Measurements from ENCODE around the gene CACNB3. TPM values are rescaled to one million over a fixed set of nuclear protein-coding genes. Genes with fewer than 3 reads are reported as not detected.

The CACNB3 gene
- total RNA-seq, 1 experiment from 2014 or later = 9.1 TPM

- peak; percentile 67 for DNase-seq (ENCODE audit: low read depth)
Observed at GRCh38 chr12:48788854-48789775, 29.2 kb upstream of the CACNB3 start, which contains the start of gene ADCY6. ADCY6 (minus strand) TSS chr12:48789089; CDS start chr12:48783434, 5,655 bp downstream.

GRCh38 chr12:48789858-48790326 lies 28.4 kb upstream of the CACNB3 start:
- no peak for DNase-seq (ENCODE audit: low read depth)

DNA sequence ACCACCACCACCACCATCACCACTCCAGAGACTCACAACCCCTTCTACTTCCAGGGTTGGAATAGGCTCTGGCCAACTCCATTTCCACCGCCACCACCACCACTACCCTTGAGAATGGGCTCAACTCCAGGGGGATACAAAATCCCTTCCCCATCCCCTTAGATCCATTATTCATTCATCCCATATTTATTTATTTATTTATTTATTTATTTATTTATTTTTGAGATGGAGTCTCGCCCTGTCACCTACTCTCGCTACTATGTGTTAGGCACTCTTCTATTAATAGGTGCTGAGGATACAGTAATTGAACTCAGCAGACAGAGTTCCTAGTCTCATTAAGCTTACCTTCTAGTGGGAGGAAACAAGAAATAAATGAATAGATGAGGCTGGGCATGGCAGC lies 24.6 kb upstream of the CACNB3 start:
- no peak for DNase-seq (ENCODE audit: low read depth)

GRCh38 chr12:48794870-48795269 lies 23.4 kb upstream of the CACNB3 start:
- DNase-seq (ENCODE audit: low read depth) = peak; percentile 35

GRCh38 chr12:48795550-48796455 lies 22.5 kb upstream of the CACNB3 start:
- peak; percentile 79 for DNase-seq (ENCODE audit: low read depth)

- peak; percentile 53 for DNase-seq (ENCODE audit: low read depth)
Observed at GRCh38 chr12:48796976-48797375, 21.3 kb upstream of the CACNB3 start.

DNA sequence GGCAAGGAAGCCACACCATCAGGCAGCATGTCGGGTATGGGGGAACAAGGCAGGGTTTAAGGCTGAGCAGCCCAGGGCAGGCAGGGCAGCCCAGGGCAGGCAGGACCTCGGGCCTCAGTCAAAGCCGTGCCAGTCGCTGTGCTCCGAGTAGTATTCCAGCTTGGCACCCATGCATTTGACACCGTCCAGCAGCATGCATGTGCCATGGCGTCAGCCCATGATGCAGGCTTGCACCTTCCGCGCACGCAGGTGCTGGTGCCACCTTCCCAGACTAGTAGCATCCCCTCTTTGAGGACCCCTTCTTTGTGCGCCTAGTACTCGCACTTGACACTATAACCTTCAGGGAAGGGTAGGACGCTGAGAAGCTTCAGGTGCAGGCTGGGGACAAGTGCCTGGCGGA lies 17.8 kb upstream of the CACNB3 start:
- no peak for DNase-seq (ENCODE audit: low read depth)

DNA sequence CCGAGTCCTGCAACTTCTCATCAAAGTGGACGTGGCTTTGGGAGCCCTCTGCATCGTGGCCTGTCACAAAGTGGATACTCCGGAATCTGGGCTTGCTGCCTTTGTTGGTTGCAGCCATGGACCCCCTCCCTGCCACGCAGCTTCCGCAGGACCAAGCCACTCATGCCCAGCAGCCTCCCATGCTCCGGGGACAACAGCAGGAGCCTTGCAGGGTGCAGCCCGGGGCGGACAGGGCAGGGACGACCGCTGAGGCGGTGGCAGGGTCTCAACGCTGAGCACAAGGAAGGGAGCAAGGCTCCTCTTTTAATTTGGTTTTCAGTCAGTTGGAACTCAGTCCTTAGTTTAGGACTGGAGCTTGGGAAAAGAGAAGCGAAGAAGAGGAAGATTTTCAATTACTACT lies 17.3 kb upstream of the CACNB3 start:
- no peak for DNase-seq (ENCODE audit: low read depth)

- DNase-seq (ENCODE audit: low read depth) = no peak
Observed at GRCh38 chr12:48803675-48804074, 14.6 kb upstream of the CACNB3 start.

DNA sequence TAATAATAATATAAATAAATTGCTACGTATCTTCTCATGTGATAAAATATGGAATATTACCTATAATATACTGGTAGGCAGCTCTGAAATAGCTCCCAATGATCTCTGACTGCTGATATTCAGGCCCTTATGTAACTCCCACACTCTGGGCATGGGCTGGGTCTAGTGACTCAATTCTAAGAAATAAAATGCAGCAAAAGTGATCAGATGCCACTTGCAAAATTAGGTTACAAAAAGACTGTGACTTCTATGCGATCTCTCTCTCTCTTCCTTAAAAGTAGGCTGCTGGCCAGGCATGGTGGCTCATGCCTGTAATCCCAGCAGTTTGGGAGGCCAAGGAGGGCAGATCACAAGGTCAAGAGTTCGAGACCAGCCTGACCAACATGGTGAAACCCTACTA lies 10.3 kb upstream of the CACNB3 start:
- no peak for DNase-seq (ENCODE audit: low read depth)

DNA sequence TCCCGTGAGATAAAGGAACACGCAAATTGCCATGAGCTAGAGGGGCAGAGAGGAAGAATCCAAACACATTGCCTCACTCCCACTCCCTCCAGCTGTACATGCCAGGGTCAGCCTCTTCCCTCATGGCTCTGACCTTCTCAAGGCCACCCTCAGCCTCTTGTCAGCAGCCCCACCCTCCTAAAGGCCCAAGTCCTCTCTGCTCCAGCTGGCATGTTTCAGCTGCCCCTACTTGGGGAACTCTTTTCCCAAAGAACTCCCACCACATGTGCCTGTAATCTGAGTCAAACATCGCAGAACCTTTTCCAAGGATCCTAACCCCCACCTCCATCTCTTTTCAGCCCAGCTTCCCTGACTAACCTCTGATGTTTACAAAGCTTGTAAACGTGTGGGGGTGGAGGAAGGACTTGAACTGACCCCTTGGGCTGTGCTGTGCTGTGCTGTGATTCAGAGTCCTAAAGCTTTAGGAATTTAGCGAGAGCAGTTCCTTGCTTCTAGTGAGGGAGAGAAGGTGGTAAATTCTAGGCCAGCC lies 7.3 kb upstream of the CACNB3 start:
- DNase-seq (ENCODE audit: low read depth) = peak; percentile 68

DNA sequence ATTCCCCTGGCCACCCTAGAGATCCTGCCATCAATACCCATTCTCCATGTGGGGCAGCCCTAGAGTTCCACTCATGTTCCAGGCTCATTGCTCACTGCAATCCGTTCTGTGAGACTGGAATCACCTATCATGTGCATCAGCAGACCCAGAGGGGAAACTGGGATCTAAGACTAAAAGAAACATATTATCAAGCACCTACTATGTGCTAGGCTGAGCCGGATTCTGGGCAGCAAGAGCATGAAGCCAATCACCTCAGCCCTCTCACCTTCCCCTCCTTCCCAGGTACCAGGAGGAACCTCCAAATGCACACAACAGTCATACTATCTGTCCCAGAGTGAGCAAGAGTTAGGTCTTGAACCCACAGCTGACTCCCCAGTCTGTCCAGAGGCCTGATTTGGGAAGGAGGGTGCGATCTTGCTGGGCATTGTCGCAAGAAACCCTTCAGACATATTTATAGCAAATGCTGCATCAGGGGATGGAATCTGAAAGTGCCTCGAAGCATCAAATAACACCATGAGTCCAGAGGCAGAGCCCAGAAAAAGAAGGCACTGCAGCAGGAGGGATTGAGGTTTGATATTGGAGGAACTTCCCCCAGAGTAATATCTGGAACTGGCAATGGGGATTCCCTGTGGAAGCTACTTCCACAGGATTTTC lies 6.7 kb upstream of the CACNB3 start:
- DNase-seq (ENCODE audit: low read depth) = no peak

- no peak for DNase-seq (ENCODE audit: low read depth)
Observed at GRCh38 chr12:48812389-48812788, 5.9 kb upstream of the CACNB3 start.

DNA sequence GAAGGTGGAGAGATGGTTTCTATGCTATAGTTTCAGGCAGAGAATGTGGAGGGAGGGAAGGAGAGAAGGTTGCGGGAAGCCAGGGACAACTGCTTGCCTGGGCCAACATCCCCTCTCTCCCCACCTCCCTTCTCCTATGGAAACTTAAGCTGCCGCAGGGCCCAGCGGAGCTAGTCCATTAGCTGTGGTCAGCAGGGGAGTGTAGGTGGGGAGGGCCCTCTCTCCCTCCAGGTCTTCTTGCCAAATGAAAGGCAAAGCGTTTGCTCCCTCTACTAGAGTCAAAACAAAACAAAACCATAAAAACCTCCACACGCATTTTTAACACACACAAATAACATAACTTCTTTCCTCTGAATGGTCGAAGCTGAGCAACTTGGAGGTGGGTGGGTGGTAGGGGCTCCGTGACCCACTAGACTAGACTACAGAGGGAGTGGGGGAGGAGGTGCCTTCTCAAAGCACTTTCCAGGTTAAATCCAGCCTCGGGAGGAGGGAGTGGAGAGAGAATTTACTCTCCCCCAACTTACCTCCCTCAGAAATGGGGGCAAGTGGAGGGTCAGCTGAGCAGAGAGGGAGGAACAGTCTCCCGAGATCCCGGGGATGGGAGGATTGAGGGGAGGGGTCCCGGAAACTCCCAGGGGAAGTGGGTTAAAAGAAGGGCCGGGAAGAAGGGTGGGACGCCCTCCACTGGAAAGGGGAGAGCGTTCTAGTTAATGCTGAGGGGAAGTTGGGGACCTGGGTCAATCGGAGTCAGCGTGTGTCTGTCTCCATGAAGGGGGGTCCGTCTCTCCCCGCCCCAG lies 4.6 kb upstream of the CACNB3 start:
- no peak for DNase-seq (ENCODE audit: low read depth)

- DNase-seq (ENCODE audit: low read depth) = peak; percentile 89
Observed at GRCh38 chr12:48814262-48815125, 3.8 kb upstream of the CACNB3 start.

DNA sequence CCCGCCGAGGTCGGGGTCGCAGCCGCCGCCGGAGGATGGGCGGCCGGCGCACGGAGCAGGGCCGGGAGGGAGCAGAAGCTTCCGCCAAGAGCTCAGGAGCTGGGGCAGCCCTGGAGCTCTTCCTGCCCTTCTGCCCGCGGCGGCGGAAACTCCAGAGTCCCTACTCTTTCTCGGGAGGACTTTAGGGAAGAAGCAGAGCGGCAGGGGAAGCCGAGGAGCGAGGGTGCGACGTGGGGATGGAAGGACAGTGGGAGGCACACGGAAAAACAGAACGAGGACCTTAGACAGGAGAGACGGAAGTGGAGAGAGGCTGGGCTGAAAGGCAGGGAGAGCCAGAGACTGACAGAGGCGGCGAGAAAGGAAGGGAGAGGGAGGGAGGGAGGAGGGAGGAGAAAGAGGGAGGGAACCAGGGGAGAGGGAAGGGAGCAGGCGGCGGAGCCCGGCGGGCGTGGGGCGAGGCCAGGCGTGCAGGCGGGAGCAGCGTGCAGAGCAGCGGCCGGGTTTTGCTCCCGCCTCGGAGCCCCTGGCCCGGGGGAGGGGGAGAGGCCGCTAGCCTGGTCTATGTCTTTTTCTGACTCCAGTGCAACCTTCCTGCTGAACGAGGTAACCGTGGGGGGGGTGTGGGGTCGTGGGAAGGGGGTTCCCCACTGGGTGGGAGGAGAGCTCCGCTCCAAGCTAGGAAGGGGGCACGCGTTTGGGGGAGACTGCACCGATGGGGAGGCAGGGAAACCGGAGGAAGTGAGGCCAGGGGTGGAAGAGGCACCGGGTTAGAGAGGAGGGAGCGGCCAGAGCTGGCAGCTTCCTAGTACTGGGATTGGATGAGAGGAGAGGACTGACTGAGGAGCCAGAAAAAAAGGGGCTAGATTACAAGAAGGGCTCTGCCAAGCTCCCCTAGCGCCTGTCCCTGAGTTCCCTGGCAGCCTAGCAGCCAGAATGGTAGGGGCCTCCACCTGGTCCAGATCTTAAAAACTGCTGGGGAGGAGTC lies 2.9 kb upstream of the CACNB3 start:
- peak; percentile 92 for DNase-seq (ENCODE audit: low read depth)

DNA sequence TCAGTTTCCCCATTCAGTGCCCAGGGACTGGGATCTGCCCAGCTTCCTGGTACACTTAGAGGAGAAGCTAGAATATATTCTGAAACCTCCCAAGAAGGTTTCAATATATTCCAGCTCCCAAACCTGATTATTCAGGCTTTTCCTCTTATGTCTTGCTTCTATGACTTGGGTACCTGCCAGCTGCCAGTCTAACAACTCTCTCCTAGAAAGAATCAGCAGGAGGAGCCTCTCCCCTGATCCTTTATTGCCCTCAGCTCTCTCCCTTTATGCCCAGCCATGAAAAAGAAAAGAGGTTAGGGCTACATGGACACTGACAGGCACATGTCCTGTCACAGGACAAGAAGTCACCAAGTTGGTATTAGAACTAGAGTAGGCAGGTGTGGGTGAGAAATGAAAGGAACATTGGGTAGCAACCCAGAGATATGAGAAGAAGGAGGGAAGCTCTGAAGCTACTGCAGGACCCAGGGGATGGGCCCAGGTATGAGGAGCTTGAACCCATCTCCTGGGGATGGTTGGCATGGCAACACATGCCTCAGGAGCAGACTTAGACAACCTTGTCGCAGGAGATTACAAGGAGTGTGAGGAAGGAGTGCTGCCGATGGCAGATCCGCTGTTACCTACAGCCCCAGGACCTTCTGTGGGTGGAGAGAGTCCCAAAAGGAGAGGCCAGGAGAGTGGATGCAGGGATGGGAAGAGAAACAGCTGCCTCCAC lies 2.0 kb upstream of the CACNB3 start:
- no peak for DNase-seq (ENCODE audit: low read depth)

All from Daoy (cell line).